Heart left ventricle (tissue), 16 donors: Measurements from ENCODE around the gene URM1. TPM values are rescaled to one million over a fixed set of nuclear protein-coding genes. Genes with fewer than 3 reads are reported as not detected.

Experiments
- ATAC-seq, 4 donors: fragments of 200-7000 bp; cut with Tn5 transposase; one replicate each; pipeline ENCODE4 v1.9.1; 2020 to 2022; ENCODE audit warnings: moderate library complexity in 4 of 4, mild to moderate bottlenecking in 3 of 4, moderate number of reproducible peaks in 1 of 4
- DNase-seq, 5 donors: peaks; one replicate each; pipeline ENCODE4 v3.0.0-alpha.2; 2020
- H3K27ac ChIP-seq, 12 donors: fragments of 200-600 bp; sonication (generic) in 4 of 12; one replicate each; pipeline versions ENCODE4 v1.5.0 to v1.8.0; 2016 to 2022; ENCODE audit warnings: mild to moderate bottlenecking in 2 of 12
- H3K27me3 ChIP-seq, 9 donors: fragments of 200-600 bp; sonication (generic) in 2 of 9; one replicate each; pipeline versions ENCODE4 v1.5.1 to v1.8.0; 2016 to 2022; ENCODE audit warnings: mild to moderate bottlenecking in 3 of 9
- H3K36me3 ChIP-seq, 9 donors: fragments of 200-600 bp; sonication (generic) in 2 of 9; one replicate each; pipeline versions ENCODE4 v1.5.0 to v1.8.0; 2018 to 2022; ENCODE audit warnings: mild to moderate bottlenecking in 2 of 9
- H3K4me1 ChIP-seq, 12 donors: fragments of 200-600 bp; sonication (generic) in 4 of 12; one replicate each; pipeline versions ENCODE4 v1.5.0 to v1.8.0; 2016 to 2022; ENCODE audit warnings: mild to moderate bottlenecking in 3 of 12
- H3K4me3 ChIP-seq, 12 donors: fragments of 200-600 bp; sonication (generic) in 4 of 12; one replicate each; pipeline versions ENCODE4 v1.5.0 to v1.8.0; 2017 to 2022; ENCODE audit warnings: mild to moderate bottlenecking in 9 of 12, moderate library complexity in 4 of 12
- H3K9me3 ChIP-seq, 12 donors: fragments of 200-600 bp; sonication (generic) in 4 of 12; one replicate each; pipeline versions ENCODE4 v1.5.0 to v1.8.0; 2016 to 2022; ENCODE audit warnings: mild to moderate bottlenecking in 1 of 12
- CTCF ChIP-seq, 12 donors: fragments of 200-600 bp; sonication (generic) in 4 of 12; IDR thresholded peaks; one replicate each; pipeline versions ENCODE4 v1.5.0 to v1.8.0; 2018 to 2022; ENCODE audit warnings: antibody characterized with exemption in 12 of 12, mild to moderate bottlenecking in 5 of 12
- POLR2A ChIP-seq, 2 donors: fragments of 450-650 bp; IDR thresholded peaks; one replicate each; pipeline ENCODE4 v1.6.1; 2017; ENCODE audit warnings: antibody characterized with exemption in 2 of 2, mild to moderate bottlenecking in 2 of 2, moderate library complexity in 2 of 2
- WGBS, 4 donors: extraction: QIAGEN DNeasy Blood & Tissue Kit in 2 of 4; methylation state at CpG; one replicate each; pipeline versions ENCODE4 v1.1.5 to v1.1.7; 2013 to 2018; 5-methylcytosine and 5-hydroxymethylcytosine counted together
- intact Hi-C, 10 donors: fragments of 100-400 bp; cut with DNase I; formaldehyde crosslinking; loops; one replicate each; pipeline versions ENCODE4 v1.11.1 to v1.14.2; 2022
- polyA plus RNA-seq, 2 donors: library from polyadenylated mRNA; stranded (reverse); fragments of 200-250 nt; gene quantifications; one replicate each; pipeline ENCODE4 v1.2.3, GENCODE V29; 2013
- total RNA-seq, 9 donors: library from RNA; depleted of rRNA in 2 of 9; stranded (reverse); fragments of >200 nt in 2 of 9; fragmentation: NEBNext Ultra II Directional in 3 of 9; extraction: Animal tissue kit (Norgen Biotek cat#: 25700) in 3 of 9; gene quantifications; one replicate each; pipeline versions ENCODE4 v1.1.0 to v1.2.4, GENCODE V29; 2016 to 2023
- donor health status: ischemic (EF 13 %, LVEDD 7.1; RV severe dilation, severe dysfunction).
- donor health status: healthy with polysubstance abuse.
- donor health status: DM: no; HTN: yes; CAD: no.
- donor health status: DM: no; HTN: no; CAD: no.
- donor health status: ischemic (EF 25% LVEDD 6.9; RV normal size, moderate dysfunction).
- donor health status: ischemic (EF 25% LVEDD 5.7; RV mildly dilated, moderate dysfunction).
- donor health status: healthy.
- donor health status: DM: yes; HTN: yes; CAD: no.
- donor health status: ischemic (EF 35%, LVEDD 5.7; RV mildly dilated, moderate dysfunction).
- donor health status: nonischemic (EF 11% LVEDD 7.7; RV severe dilation, severe dysfunction).
- donor health status: DM: yes; HTN: yes; CAD: no.
- donor health status: PGD.
- donor health status: ischemic (EF 29% LVEDD 5.4; RV normal size, mild dysfunction).
- donor health status: nonischemic (EF 23%, LVEDD 6.1; RV moderate dilation, normal function).

The URM1 gene
- total and polyA plus RNA-seq, 11 donors: 30.2 to 85.6 (median 45.4) TPM

DNA sequence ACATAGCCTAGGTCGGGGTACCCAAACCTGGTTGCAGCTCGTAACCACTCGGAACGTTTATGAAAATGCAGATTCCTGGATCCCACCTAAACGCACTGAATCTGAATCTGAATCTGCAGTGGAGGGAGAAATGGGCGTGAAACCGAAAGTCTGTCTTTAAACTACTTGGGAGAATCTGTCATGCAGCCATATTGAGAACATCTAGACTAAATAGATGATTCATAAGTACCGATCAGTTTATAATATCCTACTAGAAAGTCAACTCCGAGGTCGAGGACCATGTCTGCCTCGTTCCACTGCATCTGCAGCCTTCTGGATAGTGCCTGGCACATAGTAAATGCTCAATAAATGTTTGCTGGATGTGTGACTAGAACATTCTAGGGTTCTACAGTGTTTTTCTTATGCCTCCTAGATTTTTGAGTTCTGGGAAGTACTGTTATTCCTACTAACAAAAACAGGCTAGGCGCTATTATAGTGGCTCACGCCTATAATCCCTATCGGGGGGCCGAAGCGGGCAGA, 47.9 kb upstream of the URM1 start:
- Histone ChIP-seq H3K27me3 (no peaks in the 10 kb centered on the region), H3K9me3 (no peaks in the 10 kb centered on the region), H3K27ac (peak overlapping the region; percentile 84 to 98 (median 94)), H3K4me1 (peaks cover 6 to 41% (median 29%) of the 10 kb centered on the region in 12 donors), H3K4me3 (peak overlapping the region; percentile 62 to 98 (median 92)), H3K36me3 (peaks cover 0 to 63% (median 41%) of the 10 kb centered on the region in 9 donors)
- no peak for ATAC-seq
- intact Hi-C loops: loop anchor here in 2 of 10 donors (2.0 to 10.0 kb wide), 2 partner anchors 18 to 138 kb away; partner anchors contain the start of gene SLC27A4 (in 1 of the 2)
- TF ChIP-seq CTCF (IDR thresholded peaks at IDR 0.05) (no peak), POLR2A (IDR thresholded peaks at IDR 0.05) (no peak)
- DNase-seq: no peak
- 23 to 29% (median 26%) methylated on average over 16 of the region's 16 CpGs for WGBS, 4 donors

DNA sequence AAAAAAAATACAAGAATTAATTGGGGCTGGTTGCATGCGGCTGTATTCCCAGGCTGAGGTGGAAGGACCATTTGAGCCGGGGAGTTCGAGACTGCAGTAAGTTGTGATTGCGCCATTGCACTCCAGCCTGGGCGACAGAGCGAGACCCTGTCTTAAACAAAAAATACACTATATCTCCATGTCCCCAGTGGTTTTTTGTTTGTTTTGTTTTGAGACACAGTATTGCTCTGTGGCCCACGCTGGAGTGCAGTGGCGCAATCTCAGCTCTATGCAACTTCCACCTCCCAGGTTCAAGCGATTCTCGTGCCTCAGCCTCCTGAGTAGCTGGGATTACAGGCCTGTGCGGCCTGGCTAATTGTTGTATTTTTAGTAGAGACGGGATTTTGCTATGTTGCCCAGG, 47.4 kb upstream of the URM1 start:
- H3K4me3 ChIP-seq: peak overlapping the region in 10 of 12 donors; percentile 62 to 98 (median 90)
- DNase-seq (no peak), ATAC-seq (no peak)
- intact Hi-C loops: loop anchor here in 2 of 10 donors (2.0 to 10.0 kb wide), 2 partner anchors 17 to 139 kb away; partner anchors contain the start of gene SLC27A4 (in 1 of the 2)
- peaks cover 6 to 41% (median 29%) of the 10 kb centered on the region in 12 donors for H3K4me1 ChIP-seq
- no peak overlapping the region for H3K27ac ChIP-seq
- H3K9me3 ChIP-seq: no peaks in the 10 kb centered on the region
- H3K27me3 ChIP-seq: no peaks in the 10 kb centered on the region
- TF ChIP-seq CTCF (IDR thresholded peaks at IDR 0.05) (no peak), POLR2A (IDR thresholded peaks at IDR 0.05) (no peak)
- 88 to 90% (median 88%) methylated on average over 12 of the region's 12 CpGs for WGBS, 4 donors
- H3K36me3 ChIP-seq: peaks cover 0 to 63% (median 41%) of the 10 kb centered on the region in 9 donors

DNA sequence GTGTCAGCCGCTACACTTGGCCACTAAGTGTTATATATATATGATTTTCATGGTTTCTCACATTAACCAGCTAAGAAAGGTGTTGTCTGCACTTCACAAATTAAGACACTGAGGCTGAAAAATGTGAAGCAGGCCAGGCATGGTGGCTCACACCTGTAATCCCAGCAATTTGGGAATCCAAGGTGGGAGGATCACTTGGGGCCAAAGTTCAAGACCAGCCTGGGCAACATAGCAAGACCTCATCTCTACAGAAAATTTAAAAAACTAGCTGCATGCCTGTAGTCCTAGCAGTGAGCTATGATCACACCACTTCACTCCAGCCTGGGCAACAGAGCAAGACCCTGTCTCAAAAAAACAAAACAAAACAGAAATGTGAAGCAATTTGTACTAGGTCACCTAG, 46.8 kb upstream of the URM1 start:
- ATAC-seq (no peak), DNase-seq (no peak)
- H3K9me3 ChIP-seq: no peaks in the 10 kb centered on the region
- intact Hi-C loops: loop anchor here in 1 of 10 donors (10.0 kb wide), 1 partner anchor 140 kb away; no protein-coding TSS in a partner anchor
- H3K4me3 ChIP-seq: no peak overlapping the region
- H3K36me3 ChIP-seq: peaks cover 0 to 63% (median 43%) of the 10 kb centered on the region in 9 donors
- WGBS, 4 donors: 67 to 100% (median 90%) methylated on average over 1 of the region's 1 CpG
- H3K27me3 ChIP-seq: no peaks in the 10 kb centered on the region
- TF ChIP-seq CTCF (IDR thresholded peaks at IDR 0.05) (no peak), POLR2A (IDR thresholded peaks at IDR 0.05) (no peak)
- H3K27ac ChIP-seq: no peak overlapping the region
- H3K4me1 ChIP-seq: peaks cover 6 to 41% (median 29%) of the 10 kb centered on the region in 12 donors

- H3K4me3 ChIP-seq: no peak overlapping the region
- 68 to 73% (median 69%) methylated on average over 12 to 13 of the region's 13 CpGs for WGBS, 4 donors
- H3K36me3 ChIP-seq: peaks cover 0 to 60% (median 39%) of the 10 kb centered on the region in 9 donors
- H3K27ac ChIP-seq: peak overlapping the region in 2 of 12 donors; percentile 7 to 28
- TF ChIP-seq CTCF (IDR thresholded peaks at IDR 0.05) (no peak), POLR2A (IDR thresholded peaks at IDR 0.05) (no peak)
- no peaks in the 10 kb centered on the region for H3K9me3 ChIP-seq
- no peaks in the 10 kb centered on the region for H3K27me3 ChIP-seq
- intact Hi-C loops: loop anchor here in 1 of 10 donors (10.0 kb wide), 1 partner anchor 141 kb away; no protein-coding TSS in a partner anchor
- H3K4me1 ChIP-seq: peaks cover 6 to 41% (median 29%) of the 10 kb centered on the region in 12 donors
- DNase-seq (no peak), ATAC-seq (no peak)
Measured at GRCh38 chr9:128325629-128326028, 45.5 kb upstream of the URM1 start.
